HG03571 (cell line): Measurements from ENCODE around the gene HMCN2.

Experiments used
- ATAC-seq: cut with Tn5 transposase; IDR thresholded peaks from one replicate; pipeline ENCODE4 v1.9.1; 2021; ENCODE audit not compliant: unreplicated experiment

The HMCN2 gene, protein sequence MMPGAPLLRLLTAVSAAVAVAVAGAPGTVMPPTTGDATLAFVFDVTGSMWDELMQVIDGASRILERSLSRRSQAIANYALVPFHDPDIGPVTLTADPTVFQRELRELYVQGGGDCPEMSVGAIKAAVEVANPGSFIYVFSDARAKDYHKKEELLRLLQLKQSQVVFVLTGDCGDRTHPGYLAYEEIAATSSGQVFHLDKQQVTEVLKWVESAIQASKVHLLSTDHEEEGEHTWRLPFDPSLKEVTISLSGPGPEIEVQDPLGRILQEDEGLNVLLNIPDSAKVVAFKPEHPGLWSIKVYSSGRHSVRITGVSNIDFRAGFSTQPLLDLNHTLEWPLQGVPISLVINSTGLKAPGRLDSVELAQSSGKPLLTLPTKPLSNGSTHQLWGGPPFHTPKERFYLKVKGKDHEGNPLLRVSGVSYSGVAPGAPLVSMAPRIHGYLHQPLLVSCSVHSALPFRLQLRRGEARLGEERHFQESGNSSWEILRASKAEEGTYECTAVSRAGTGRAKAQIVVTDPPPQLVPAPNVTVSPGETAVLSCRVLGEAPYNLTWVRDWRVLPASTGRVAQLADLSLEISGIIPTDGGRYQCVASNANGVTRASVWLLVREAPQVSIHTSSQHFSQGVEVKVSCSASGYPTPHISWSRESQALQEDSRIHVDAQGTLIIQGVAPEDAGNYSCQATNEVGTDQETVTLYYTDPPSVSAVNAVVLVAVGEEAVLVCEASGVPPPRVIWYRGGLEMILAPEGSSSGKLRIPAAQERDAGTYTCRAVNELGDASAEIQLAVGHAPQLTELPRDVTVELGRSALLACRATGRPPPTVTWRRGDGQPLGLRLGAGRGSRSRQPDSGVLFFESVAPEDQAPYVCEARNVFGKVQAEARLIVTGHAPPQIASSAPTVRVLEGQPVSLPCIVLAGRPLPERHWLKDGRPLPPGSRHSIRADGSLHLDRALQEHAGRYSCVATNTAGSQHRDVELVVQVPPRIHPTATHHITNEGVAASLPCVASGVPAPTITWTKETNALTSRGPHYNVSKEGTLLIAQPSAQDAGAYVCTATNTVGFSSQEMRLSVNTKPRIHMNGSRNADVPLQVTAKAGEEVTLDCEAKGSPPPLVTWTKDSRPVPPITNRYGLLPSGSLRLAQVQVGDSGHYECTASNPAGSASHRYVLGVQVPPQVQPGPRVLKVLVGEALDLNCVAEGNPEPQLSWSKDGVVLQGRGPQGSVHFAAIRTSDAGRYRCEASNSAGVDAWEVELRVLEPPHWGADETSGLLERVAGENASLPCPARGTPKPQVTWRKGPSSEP (N-terminal part only)

GRCh38 chr9:130265431-130266235, at the start of gene HMCN2:
HMCN2 (plus strand) TSS chr9:130265760; CDS start chr9:130265879, 119 bp downstream.
- no peak for ATAC-seq

DNA sequence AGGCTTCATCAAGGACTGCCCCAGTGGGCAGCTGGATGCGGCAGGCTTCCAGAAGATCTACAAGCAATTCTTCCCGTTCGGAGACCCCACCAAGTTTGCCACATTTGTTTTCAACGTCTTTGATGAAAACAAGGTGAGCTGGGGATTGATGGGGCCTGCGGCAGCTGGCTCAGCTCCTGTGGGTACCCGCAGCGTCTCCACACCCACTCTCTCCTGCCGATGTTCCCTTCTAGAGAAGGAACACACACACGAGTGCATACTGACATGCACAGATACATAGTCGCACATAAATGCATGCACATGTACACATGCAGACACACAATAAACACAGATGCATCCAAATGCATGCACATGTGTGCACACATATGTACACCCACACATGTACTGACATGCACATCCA, 47.7 kb upstream of the HMCN2 start:
- ATAC-seq, result no peak

- no peak for ATAC-seq
Measured at GRCh38 chr9:130219661-130220096, 45.9 kb upstream of the HMCN2 start.

- no peak for ATAC-seq
Measured at GRCh38 chr9:130220352-130220751, 45.2 kb upstream of the HMCN2 start.

DNA sequence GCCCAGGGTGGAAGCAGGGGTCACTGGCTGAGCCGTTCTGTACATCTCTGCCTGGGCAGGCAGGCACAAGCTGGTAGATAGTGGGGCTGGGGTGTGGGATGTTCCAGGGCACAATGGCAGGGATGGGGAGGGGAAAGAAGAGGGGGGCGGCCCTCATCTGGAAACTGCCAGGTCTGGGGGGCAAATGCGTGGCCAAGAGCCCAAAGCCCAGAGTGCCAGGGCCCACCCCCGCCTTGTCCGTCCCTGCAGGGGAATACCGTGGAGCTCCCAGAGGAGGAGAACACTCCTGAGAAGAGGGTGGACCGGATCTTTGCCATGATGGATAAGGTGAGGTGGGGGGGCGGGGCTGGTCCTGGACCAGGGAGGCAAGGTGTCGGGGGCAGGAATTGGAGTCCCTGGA, 42.7 kb upstream of the HMCN2 start:
- no peak for ATAC-seq

- no peak for ATAC-seq
Measured at GRCh38 chr9:130225071-130225470, 40.5 kb upstream of the HMCN2 start.

DNA sequence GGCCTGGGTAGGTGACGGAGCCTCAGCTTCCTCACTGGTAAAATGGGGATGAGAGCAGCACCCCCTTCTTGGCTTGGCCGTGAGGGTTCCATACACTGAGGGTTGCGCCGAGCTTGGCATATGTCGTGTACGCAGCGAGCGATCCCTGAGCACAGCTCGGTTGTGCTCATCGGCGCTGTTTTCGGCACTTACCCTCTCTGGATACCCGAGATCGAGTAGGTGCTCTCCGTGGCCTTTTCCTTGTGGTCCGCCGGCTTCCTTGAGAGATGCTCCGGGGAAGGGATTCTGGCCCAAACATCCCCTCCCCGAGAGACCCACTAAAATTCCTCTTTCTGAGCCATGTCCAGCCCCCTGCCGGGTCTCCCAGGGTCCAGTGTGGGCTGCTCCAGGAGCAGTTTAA, 40.0 kb upstream of the HMCN2 start:
- no peak for ATAC-seq

DNA sequence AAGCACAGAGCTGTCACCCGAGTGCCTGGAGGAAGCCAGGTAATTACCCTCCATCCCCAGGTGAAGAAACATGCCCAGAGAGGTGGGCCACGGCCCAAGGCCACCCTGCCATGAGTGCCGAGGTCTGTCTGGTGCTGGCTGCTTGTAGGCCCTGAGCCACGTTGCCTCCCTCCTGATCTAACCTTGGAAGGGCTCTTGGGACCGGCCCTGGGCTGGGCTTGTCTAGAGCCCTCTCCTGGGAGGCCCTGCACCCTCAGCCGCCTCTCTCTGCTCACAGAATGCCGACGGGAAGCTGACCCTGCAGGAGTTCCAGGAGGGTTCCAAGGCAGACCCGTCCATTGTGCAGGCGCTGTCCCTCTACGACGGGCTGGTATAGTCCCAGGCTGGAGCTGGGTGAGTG, 39.4 kb upstream of the HMCN2 start:
- no peak for ATAC-seq

- ATAC-seq, result no peak
Measured at GRCh38 chr9:130227833-130228232, 37.7 kb upstream of the HMCN2 start.

- no peak for ATAC-seq
Measured at GRCh38 chr9:130229759-130230158, 35.8 kb upstream of the HMCN2 start.

DNA sequence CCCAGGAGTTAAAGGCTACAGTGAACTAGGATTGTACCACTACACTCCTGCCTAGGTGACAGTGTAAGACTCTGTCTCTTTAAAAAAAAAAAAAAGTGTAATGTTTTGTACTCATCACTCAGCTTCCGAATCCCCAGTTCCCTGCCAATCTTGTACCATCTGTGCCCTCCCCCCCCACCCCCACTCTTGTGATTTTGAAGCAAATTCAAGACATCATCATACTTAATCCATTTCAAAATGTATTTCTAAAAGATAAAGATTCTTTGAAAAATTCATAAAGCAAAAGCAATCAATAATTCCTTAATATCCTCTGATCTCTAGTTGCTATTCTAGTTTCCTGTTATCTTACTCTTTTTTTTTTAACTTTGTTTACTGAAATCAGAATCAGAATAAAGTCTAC, 34.9 kb upstream of the HMCN2 start:
- no peak for ATAC-seq

GRCh38 chr9:130232899-130233586, 32.5 kb upstream of the HMCN2 start:
- no peak for ATAC-seq

GRCh38 chr9:130233587-130233945, 32.0 kb upstream of the HMCN2 start:
- no peak for ATAC-seq

DNA sequence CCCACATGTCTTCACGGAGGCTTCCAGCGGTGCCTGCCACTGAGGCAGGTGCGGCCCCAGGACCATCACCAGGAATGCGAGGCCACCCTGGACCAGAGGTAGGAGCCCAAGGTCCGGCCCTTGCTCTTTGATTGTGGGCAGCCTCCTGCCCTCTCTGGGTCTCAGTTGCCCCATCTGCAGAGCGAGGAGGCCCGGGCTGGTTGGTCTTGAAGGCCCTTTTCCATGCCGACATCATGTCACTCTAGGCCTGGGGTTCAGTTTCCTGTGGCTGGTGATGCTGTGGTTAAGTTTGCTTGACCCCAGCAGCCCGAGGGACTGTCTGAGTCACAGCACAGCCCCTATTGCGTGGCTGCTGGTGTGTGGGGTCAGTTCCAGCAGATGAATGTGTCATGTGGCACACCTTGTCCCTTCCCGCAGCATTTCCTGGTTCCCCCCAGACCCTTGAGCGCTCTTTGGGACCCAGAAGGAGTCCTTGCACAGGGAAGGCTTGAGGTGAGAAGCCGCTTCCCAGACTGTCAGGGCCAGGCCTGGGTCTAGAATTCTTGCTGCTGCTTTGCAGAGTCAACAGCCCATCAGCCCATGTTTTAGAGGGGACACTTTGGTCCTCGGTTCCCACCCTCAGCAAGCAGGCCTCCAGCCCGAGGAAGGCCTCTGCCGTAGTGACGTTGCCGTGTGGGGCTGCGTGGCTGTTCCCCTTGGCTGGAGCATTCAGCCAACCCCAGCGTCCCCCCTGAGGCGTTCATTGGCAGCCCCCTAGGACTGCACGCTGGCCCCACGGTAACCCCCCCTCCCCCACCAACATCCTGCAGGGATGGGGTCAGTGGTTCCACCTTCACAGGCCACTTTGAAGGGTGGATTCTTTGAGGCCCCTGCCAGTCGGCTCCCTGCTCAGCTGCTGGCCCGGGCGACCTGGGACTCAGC, 31.0 kb upstream of the HMCN2 start:
- no peak for ATAC-seq

DNA sequence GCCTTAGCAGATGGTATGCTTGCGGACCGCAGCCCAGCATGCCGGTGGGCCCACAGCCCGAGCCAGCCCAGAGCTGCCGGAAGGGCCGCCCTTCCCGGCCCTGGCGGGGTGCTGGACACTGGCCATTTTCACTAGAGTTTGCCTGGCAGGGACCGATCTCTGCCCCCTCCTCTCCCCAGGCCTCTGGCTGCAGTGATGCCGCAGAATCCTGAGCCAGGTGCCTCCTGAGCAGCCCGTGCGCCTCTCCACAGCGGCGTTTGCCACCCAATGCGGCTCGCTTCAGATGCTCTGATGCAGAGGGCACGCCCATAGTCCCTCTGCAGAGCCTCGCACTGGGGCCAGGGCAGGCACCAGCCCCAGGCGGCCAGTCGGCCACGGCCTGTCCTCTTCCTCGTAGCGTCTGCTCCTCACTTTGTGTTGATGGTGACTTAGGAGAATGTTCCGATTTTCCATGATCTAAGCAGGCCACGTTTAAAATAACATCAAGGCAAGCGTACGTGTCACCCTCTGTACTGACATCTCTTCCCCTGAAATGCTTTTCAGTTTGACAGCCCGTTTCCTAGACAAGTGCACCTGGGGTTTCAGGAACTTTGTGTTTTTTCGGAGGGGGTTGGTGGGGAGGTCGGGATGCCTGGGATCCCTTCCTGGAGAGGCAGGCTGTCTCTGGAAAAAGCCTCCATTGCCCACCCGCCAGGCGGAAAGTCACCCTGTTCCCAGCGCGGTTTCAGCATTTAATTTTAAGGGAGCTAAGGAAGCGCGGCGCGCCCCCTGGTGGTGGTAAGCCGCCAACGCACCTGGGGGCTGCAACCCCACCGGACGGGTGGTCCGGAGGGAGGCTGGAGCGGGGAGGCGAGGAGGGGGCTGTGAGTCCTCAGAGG, 29.8 kb upstream of the HMCN2 start:
- ATAC-seq, result no peak

DNA sequence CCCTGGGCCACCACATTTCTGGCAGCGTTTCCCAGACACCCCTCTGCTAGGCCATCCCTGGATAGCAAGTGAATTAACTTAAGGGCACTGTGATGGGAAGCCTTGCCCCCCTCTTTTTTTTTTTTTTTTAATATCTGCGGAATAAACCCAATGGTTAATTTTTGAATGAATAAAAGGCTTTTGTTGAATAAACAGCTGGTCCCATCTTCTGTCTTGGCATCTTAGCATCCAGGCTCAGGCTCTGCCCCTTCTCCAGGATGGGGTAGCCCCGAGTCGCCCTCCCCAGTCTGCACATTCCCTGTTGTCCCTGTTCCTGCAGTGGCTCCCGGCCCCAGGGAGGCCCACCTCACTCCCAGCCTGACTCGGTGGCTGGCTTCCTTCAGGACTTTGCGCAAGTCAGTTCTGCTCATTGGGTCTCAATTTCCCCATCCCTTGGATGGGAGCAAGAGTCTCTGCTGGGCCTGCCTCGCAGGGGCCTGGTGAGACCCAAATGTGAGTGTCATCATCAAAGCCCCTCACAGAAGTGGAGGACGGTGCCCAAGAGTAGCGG, 29.0 kb upstream of the HMCN2 start:
- no peak for ATAC-seq

GRCh38 chr9:130237076-130237475, 28.5 kb upstream of the HMCN2 start:
- no peak for ATAC-seq
